DLD1 (cell line): ENCODE results near the gene ETV2.
"Not testable (repeated sequence)": the region's sequence is repeated elsewhere in the genome, so short reads cannot be mapped to it uniquely, and the experiment has no call there.

Source experiments
- in situ Hi-C: cut with HindIII; loops from 2 replicates; pipeline ENCODE4 v1.10.0; 2017; ENCODE audit warnings: low sequenced_read_pairs

Gene ETV2

GRCh38 chr19:35641515-35642151 lies at the start of gene ETV2:
Gene ETV2, plus strand, starts transcription at chr19:35641745. Its CDS starts 716 bp downstream, at chr19:35642461.
- in situ Hi-C loops, result no loop called here

- in situ Hi-C loops, result no loop called here
Observed at GRCh38 chr19:35592226-35592625, 49.3 kb upstream of the ETV2 start.

GRCh38 chr19:35595026-35595425 lies 46.5 kb upstream of the ETV2 start:
- in situ Hi-C loops, result not testable (repeated sequence)

- in situ Hi-C loops, result no loop called here
Observed at GRCh38 chr19:35595928-35596327, 45.6 kb upstream of the ETV2 start.

- in situ Hi-C loops, result no loop called here
Observed at GRCh38 chr19:35596366-35596999, 45.1 kb upstream of the ETV2 start.

- in situ Hi-C loops, result no loop called here
Observed at GRCh38 chr19:35601971-35602370, 39.6 kb upstream of the ETV2 start.

- in situ Hi-C loops, result not testable (repeated sequence)
Observed at GRCh38 chr19:35604436-35604835, 37.1 kb upstream of the ETV2 start.

- in situ Hi-C loops, result not testable (repeated sequence)
Observed at GRCh38 chr19:35607170-35607569, 34.4 kb upstream of the ETV2 start.

GRCh38 chr19:35607661-35608060 lies 33.9 kb upstream of the ETV2 start:
- in situ Hi-C loops, result no loop called here

- in situ Hi-C loops, result no loop called here
Observed at GRCh38 chr19:35608251-35608650, 33.3 kb upstream of the ETV2 start.

- in situ Hi-C loops, result no loop called here
Observed at GRCh38 chr19:35609851-35610353, 31.6 kb upstream of the ETV2 start.

GRCh38 chr19:35612224-35612558 lies 29.4 kb upstream of the ETV2 start:
- in situ Hi-C loops, result no loop called here

GRCh38 chr19:35612559-35613321 lies 28.8 kb upstream of the ETV2 start, which contains the start of gene HAUS5:
Gene HAUS5, plus strand, starts transcription at chr19:35612735. Its CDS starts 60 bp downstream, at chr19:35612795.
- in situ Hi-C loops, result no loop called here

GRCh38 chr19:35613574-35613973 lies 28.0 kb upstream of the ETV2 start:
- in situ Hi-C loops, result no loop called here

GRCh38 chr19:35615036-35615435 lies 26.5 kb upstream of the ETV2 start:
- in situ Hi-C loops, result no loop called here

GRCh38 chr19:35618857-35619256 lies 22.7 kb upstream of the ETV2 start:
- in situ Hi-C loops, result no loop called here

GRCh38 chr19:35619290-35619923 lies 22.1 kb upstream of the ETV2 start:
- in situ Hi-C loops, result no loop called here

- in situ Hi-C loops, result no loop called here
Observed at GRCh38 chr19:35620001-35620400, 21.5 kb upstream of the ETV2 start.

- in situ Hi-C loops, result no loop called here
Observed at GRCh38 chr19:35621708-35622107, 19.8 kb upstream of the ETV2 start.

- in situ Hi-C loops, result no loop called here
Observed at GRCh38 chr19:35622750-35623149, 18.8 kb upstream of the ETV2 start.

- in situ Hi-C loops, result no loop called here
Observed at GRCh38 chr19:35623327-35624010, 18.1 kb upstream of the ETV2 start.
